Coronary artery (tissue), 2 donors: ENCODE results near the gene HKDC1.

Source experiments
- DNase-seq: peaks from one replicate; pipeline ENCODE4 v3.0.0-alpha.2; 2017; ENCODE audit warnings: low spot score
- H3K27ac ChIP-seq, 2 donors: fragments of 200-600 bp; sonication (generic); one replicate each; pipeline ENCODE4 v1.5.1; 2016 to 2019
- H3K4me3 ChIP-seq: fragments of 200-600 bp; sonication (generic); 2 replicates; pipeline ENCODE4 v1.5.1; 2016; ENCODE audit warnings: mild to moderate bottlenecking, moderate library complexity
- CTCF ChIP-seq: fragments of 200-600 bp; sonication (generic); IDR thresholded peaks from one replicate; pipeline ENCODE4 v1.5.1; 2019; ENCODE audit warnings: antibody characterized with exemption

The HKDC1 gene

DNA sequence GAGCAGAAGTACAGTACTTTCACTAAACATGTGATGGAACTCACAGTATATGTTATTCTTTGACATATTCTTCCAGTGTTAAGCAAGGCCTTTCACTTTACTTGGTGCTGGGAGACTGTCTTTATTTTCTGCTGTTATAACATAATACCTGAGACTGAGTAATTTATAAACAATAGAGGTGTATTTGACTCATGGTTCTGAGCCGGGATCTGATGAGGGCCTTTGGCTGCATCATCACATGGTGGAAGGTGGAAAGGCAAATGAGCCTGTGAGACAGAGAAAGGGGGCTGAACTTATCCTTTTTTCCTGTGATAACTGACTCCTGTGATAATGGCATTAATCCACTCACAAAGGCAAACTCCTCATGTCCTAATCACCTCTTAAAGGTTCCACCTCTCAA, 38.7 kb upstream of the HKDC1 start:
- Histone ChIP-seq H3K4me3 (peak overlapping the region; percentile 94), H3K27ac (no peak overlapping the region)
- no peak for TF ChIP-seq CTCF
- no peak for DNase-seq

- DNase-seq, result no peak
- no peak overlapping the region for H3K27ac ChIP-seq
- H3K4me3 ChIP-seq, result no peak overlapping the region
- TF ChIP-seq CTCF, result no peak
These were observed 38.1 kb upstream of the HKDC1 start for GRCh38 chr10:69182005-69182404.

GRCh38 chr10:69186524-69186923, 33.6 kb upstream of the HKDC1 start:
- no peak for DNase-seq
- no peak for TF ChIP-seq CTCF
- no peak overlapping the region for H3K27ac ChIP-seq
- H3K4me3 ChIP-seq, result no peak overlapping the region

DNA sequence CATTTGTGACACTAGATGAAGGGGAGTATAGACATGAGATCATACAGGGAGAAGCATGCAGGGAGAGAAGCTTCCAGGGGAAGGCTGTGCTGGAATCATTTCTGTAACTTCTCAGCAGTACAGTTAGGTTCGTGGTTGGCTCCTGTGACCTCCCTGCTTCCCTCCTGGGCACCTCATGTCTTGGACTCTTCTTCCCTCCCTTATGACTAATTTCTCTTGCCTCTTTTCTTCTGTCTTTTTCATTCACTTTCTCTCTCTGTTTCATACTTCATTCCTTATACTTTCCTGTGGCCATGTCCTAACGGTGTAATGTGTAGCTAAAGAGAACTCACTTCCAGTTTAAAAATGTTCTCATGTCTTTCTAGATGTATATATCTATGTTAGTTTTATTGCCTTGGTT, 19.1 kb upstream of the HKDC1 start:
- Histone ChIP-seq H3K27ac (no peak overlapping the region), H3K4me3 (no peak overlapping the region)
- TF ChIP-seq CTCF, result no peak
- DNase-seq, result no peak

GRCh38 chr10:69202332-69202731, 17.8 kb upstream of the HKDC1 start:
- no peak for TF ChIP-seq CTCF
- no peak for DNase-seq
- Histone ChIP-seq H3K4me3 (no peak overlapping the region), H3K27ac (no peak overlapping the region)

- no peak overlapping the region for H3K27ac ChIP-seq
- no peak for TF ChIP-seq CTCF
- DNase-seq, result no peak
- no peak overlapping the region for H3K4me3 ChIP-seq
These were observed 11.4 kb upstream of the HKDC1 start for GRCh38 chr10:69208761-69209160.

GRCh38 chr10:69209787-69210484, 10.2 kb upstream of the HKDC1 start:
- Histone ChIP-seq H3K27ac (no peak overlapping the region), H3K4me3 (no peak overlapping the region)
- DNase-seq, result no peak
- TF ChIP-seq CTCF, result no peak
